HG03378 (cell line): ENCODE results near the gene SH3TC2.
A peak's percentile ranks its signal among the peaks of the same experiment; 100 is the strongest.

ENCODE experiments used
- ATAC-seq: cut with Tn5 transposase; IDR thresholded peaks from one replicate; pipeline ENCODE4 v1.9.1; 2021; ENCODE audit warnings: mild to moderate bottlenecking, moderate library complexity; ENCODE audit not compliant: unreplicated experiment

The SH3TC2 gene

GRCh38 chr5:148974642-148975327 is 88.1 kb downstream of the SH3TC2 start:
- ATAC-seq = no peak

DNA sequence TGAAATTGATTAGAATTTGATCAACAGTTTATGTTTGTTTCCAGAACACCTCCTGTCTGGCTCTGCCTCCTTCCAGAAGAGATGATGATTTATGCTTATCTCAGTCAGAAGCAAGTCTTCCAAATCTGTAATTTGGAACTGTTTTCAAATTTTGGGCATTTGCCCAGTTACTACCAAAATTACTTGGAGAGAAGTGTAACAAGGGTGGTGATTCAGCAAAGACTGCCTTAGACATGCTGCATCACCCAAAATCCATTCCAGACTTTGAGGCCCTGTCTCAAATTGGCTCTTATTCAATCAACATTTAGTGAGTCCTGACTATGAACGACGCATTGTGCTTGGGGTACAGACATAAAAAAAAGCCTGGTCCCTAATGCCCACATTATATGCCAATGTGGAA is 89.4 kb downstream of the SH3TC2 start:
- ATAC-seq = no peak

DNA sequence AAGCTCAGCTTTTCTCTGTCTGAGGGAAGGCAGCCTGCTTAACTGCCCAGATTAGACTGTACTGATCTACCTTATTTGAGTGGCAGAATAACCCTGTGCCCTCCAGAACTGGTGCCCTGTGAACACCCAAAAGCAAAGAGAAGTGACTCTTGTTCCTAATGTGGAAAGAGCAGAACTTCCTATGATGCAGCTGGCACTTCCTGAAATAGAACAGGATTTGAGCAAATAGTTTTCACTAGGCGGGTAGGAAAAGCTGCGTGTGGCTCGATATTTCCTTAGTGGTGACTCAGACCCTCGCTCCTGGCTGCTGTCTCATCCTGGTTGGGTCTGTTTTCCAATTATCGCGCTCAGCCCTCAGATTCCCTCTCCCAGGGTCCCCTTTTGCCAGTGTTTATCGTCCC is 89.9 kb downstream of the SH3TC2 start:
- no peak for ATAC-seq

DNA sequence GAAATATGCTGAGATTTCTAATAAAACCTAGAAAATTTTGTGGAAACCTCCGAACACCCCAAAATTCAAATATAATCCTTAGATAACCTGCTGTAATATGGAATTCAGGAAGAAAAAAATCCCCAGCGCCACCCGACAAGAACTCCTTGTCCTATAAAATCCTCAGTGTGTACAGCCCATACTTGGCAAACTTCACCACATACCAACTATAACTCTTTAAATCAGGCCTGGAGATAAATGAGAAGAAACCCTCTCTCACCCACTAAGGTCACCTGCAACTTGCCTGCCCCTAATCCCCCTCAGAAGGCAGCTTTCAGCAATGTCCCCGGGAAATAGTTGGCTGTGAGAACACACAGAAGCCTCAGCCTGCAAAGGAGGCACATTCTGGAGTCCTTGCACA is 90.5 kb downstream of the SH3TC2 start:
- ATAC-seq = no peak

GRCh38 chr5:148970876-148971275 is 92.0 kb downstream of the SH3TC2 start:
- no peak for ATAC-seq

GRCh38 chr5:148970228-148970627 is 92.6 kb downstream of the SH3TC2 start:
- no peak for ATAC-seq

- ATAC-seq = no peak
Measured at GRCh38 chr5:148969291-148969690, 93.6 kb downstream of the SH3TC2 start.

GRCh38 chr5:148968311-148968710 is 94.6 kb downstream of the SH3TC2 start:
- ATAC-seq = no peak

- no peak for ATAC-seq
Measured at GRCh38 chr5:148967783-148968182, 95.1 kb downstream of the SH3TC2 start.

DNA sequence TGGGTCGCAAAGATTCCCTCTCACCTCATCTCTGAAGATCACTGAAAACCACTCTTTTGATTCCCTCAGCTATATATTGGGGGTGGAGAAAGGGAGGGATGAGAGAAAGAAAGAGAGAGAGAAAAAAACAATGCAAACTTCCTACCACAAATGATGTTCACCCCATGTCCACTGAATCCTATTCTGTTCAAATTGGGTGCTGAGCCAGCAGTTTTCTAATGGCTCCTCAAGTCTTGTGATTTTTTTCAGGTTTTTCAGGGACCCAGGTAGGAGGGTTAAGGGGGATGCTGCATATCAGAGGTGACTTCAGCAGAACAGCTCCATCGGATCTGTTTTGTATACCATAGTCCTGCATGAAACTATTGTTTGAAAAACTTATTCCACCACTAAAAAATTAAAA is 95.9 kb downstream of the SH3TC2 start:
- ATAC-seq = no peak

DNA sequence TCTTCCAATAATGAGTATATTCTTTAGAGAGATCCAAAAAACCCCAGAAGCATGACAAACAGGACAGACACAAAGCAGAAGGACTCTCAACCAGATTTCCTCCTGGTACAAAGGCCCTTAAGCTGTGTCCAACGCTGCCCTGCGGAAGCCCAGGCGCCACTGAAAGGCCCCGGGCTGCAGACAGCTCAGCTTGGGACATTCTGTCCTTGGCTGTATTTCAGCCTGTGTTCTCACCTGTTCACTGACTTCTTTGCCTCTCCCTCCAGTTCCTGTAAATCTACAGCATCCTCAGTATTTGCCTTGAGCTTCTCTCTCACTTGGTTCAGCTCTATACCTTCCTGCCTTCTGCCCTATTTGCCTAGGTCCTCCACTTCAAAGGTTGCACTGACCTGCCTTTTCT is 96.5 kb downstream of the SH3TC2 start:
- no peak for ATAC-seq

GRCh38 chr5:148965511-148966265 is 97.2 kb downstream of the SH3TC2 start:
- no peak for ATAC-seq

GRCh38 chr5:148963664-148964063 is 99.2 kb downstream of the SH3TC2 start:
- peak; percentile 74 for ATAC-seq

- ATAC-seq = no peak
Measured at GRCh38 chr5:148962761-148963324, 100.0 kb downstream of the SH3TC2 start.

GRCh38 chr5:148962200-148962550 is 100.7 kb downstream of the SH3TC2 start:
- ATAC-seq = no peak

DNA sequence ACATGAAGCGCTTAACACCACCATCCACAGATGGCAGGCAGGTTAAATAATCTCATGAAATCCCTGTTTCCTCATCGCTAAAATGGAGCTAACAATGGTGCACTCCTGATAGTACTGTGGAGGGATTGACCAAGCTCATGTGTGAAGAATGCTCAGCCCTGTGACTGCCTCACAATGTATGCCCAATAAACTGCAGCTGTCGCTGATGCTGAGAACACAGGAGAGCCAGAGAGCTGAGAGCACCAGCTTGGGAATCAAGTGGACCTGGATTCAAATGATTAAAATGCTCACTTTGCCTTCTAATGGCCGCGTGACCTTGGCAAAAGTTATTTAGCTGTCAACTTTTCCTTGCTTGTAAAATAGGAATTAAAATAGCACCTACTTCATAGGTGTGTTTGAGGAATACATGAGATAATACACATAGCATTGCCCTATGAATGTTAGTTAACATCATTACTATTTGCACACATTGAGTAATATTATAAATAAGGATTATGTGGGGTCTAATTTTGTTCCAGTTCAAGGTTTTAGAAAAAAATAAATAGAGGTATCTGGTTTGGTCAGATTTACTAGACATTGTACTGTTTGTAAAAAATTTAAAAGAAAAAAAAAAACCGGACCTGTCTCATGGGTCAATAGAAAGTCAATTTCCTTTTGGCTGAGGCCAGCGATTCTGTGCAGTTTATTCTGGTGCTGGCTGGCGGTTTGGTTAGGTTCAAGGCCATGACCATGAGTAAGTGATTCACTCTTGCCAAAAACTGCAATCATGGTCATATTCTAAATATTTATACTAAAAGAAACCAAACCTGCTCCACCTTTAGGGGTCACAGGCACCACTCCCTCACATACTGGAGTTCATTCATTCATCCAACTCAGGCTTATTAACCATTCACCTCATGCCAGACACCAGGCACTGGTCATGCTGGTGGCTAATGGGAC is 101.3 kb downstream of the SH3TC2 start:
- no peak for ATAC-seq

DNA sequence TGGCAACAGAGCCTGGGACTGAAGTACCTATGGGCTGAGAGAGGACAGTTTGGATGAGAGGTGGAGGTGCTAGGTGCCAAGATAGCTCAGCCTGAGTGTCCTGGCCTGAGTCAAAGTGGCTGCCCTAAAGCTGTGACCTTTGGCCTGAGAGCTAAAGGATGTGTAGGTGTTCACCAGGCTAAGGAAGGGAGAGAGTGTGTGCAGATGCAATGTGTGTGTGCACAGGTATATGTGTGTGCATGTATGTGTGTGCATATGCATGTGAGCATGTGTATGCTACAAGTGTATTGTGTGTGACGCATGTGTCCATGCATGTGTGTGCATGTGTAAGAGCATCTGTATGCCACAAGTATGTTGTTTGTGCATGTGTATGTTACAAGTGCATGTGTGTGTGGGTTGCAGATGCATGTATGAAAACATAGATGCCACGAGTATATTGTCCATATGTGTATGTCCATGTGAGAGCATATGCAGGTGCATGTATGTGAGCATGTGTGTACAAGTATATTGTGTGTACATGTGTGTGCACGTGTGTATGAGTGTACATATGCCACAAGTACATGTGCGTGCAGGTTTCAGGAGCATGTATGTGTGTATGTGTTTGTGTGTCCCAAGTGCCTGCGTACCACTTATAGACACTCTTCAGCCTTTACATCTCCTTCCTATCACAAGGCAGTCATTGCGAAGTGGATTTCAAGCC is 102.6 kb downstream of the SH3TC2 start:
- no peak for ATAC-seq

GRCh38 chr5:148957591-148958202 is 105.2 kb downstream of the SH3TC2 start:
- ATAC-seq = no peak

DNA sequence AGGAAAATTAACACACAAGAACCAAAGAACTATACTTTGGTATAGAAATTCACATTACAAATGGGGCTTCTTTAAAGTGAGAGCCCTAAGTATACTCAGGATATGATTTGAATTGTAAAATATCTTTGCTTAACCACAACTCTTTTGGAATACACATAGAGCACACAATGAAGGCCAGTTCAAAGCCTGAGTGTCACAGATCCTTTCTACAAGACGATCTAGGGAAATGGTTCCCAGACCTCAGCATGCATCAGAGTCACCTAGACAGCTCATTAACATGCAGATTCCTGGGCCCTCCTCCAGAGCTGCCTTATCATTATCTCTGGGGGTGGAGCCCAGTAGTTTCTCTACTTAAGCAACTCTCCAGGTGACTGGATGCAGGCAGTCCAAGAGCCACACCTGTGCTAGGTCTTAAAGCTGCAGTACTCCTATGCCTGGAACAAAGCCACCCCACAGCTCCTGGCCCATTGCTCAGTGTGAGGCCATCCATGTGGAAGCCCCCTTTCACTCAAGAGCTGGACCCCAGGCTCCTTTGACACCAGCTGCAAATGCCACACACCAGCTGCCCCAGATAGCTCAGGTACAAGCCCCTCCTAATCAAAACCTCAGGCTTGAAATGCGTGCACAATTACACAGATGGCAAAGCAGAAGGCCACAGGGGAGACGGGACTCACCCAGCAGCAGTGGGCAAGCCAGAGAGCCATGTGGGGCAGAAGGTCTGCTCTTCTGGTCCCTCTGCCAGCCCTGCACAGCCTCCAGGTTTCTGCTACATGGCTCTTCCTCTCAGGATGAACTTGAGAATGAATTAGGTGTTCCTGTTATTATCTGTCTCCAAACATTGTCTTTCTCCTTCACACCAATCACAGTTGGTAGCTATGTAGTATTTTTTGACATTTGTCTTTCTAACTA is 106.1 kb downstream of the SH3TC2 start:
- no peak for ATAC-seq
